Measurements from ENCODE around the gene HSF2.

The HSF2 gene, protein sequence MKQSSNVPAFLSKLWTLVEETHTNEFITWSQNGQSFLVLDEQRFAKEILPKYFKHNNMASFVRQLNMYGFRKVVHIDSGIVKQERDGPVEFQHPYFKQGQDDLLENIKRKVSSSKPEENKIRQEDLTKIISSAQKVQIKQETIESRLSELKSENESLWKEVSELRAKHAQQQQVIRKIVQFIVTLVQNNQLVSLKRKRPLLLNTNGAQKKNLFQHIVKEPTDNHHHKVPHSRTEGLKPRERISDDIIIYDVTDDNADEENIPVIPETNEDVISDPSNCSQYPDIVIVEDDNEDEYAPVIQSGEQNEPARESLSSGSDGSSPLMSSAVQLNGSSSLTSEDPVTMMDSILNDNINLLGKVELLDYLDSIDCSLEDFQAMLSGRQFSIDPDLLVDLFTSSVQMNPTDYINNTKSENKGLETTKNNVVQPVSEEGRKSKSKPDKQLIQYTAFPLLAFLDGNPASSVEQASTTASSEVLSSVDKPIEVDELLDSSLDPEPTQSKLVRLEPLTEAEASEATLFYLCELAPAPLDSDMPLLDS

DNA sequence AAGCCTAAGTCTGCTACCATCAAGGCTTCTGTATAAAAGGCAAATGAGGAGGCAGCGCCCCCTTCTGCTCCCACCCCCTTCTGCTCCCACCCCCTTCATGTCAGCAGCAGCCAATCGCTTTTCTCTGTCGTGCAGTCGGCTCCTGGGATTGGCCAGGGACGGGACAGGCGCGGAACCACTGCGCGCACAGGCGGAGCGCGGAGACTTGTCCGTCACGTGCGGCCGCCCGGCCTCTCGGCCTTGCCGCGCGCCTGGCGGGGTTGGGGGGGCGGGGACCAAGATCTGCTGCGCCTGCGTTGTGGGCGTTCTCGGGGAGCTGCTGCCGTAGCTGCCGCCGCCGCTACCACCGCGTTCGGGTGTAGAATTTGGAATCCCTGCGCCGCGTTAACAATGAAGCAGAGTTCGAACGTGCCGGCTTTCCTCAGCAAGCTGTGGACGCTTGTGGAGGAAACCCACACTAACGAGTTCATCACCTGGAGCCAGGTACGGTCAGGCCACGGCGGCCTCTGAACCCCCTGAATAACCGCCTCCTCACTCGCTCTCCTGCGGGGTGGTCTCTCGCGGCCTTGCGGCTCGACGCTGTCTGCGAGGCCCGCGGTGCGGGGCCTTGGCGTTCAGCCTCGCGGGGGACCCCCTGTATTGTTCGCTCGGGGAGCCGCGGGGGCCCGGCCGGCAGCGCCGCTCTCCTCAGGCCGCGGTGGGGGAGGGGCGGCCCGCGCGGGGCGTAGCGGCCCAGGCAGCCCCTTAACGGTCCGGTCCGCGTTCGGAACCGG, at the start of gene HSF2:
TSS of gene HSF2 (plus strand) at position 305 of the 773 bp plus-strand sequence. CDS start at position 391, 86 bp downstream.
- peak; percentile 57 for DNase-seq

DNA sequence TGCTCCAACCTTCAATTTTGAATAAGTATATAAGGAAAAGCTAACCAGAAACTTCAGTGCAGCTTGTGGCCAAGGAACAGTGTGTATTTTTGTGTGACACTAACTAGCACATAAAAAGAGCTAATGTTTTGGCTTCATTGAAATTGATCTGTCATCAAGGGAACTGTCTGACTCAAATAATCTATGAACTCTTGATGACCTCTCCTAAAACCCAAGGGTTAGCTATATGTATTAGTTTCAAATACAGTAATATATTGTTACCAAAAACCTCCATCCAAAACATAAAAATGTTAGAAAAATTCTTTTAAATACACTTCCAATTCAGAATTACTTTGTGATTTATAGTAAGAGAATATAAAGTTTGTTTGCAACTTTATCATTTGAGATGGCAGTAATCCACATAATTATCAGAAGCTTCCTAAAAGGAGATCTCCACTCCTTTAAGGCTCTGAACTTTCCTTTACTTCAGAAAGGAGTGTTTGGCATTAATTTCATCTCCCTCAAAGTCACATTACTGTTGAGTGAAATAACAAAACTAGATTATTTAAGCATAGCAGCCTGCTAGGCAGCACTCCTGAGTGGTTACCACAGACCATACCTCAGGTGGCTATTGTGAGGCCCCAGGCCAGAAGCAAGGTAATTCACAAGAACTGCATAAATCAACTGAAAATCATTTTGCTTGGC, 46.3 kb upstream of the HSF2 start:
- DNase-seq, result no peak

DNA sequence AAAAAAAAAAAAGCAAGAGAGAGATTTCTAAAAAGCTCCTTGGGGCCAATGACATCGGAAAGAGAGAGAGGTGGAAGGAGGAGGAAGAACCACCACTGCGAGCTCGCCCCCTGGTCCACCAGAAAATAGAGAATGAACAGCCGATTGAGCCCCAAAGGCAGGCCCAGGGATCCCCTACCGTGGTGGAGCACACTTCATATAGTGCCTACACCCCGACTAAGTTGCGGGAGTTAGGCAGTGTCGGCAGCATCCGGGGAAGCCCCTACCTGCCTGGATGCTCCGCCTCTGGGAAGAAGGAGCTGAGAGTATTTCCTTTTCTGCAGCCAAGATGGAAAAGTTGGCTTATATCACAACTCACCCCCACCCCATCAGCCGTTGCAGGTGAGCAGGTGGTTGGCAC, 38.6 kb upstream of the HSF2 start:
- DNase-seq, result no peak

DNA sequence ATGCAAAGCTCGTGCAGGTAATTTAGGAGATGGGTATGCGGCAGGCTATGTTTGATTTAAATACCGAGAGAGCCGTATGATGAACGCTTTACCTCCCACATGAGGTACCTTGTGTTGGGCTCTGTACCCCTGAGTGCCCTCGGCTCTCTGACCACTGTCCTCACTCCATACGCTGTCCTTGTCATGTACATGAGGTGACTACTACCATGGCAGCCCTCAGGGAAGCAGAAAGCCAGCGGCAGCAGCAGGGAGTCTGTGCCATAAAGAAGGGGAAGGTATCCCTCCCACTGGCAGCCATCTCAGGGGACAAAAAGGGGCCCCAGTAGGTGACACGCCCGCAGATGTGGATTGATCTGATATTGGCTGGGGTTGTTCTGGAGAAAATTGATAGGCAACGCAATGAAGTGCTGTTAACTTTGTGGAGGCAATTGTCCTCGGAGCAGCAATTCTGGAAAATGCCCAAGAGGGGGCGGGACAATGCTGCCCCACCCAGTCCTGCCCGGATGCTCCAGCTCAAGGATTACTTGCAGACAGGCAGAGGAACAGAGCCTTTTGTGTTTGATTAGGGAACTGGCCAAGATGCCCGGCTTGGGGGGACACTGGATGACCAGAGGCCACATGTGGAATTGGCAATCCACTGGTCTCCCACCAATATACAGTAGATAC, 38.0 kb upstream of the HSF2 start:
- no peak for DNase-seq

DNA sequence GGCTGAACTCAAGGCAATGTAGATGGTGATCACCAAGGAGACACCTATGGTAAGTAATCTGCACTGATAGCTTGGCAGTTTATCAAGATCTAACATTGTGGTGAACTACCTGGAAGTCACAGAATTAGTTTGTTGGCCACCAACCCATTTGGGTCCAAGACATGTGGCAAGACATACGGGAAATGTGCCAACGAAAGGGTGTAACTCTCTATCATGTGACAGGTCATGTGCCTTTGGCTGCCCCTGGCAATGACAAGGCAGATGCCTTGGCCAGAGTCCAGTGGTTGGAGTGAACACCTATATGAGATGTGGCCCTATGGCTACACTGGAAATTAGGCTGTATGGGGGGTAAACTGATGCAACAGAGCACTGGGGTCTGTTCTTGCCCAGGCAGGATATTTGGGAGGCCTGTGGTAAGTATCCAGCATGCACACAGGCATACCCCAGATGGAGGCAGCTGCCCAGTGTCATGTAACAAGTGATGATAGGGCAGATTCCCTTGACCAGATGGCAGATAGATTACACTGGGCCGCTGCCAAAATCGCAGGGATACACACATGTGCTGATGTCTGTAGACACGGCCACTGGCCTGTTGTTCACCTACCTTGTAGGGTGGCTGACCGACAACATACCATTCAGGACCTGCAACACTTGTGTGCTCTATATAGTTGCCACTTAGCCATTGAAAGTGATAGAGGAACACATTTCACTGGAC, 35.5 kb upstream of the HSF2 start:
- DNase-seq, result no peak

DNA sequence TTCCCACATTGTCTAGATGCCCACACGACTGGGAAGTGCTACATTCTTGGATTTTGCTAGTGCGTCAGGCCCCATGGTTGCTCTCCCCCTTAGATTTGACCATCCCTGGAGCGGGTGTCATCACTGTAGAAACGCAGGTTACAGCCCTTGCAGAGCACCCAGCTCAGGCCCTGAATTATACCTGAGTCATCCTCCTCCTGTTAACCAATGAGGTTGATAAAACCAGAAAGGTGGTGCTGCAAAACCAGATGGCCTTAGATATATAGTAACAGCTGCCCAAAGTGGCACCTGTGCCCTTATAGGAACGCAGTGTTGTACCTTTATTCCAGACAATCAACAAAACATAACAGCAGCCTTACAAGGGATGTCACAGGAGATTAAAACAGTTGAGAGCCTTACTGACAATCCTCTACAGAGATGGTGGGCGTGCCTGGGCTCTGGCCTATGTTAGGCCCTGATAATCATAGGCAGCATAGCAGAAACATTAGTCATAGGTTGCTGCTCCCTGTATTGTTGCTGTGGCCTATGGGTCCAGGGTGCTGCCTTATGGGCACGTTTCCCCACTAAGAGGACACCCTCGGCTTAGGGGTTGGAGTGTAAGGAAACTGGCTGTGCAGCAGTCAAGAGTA, 33.6 kb upstream of the HSF2 start:
- no peak for DNase-seq

DNA sequence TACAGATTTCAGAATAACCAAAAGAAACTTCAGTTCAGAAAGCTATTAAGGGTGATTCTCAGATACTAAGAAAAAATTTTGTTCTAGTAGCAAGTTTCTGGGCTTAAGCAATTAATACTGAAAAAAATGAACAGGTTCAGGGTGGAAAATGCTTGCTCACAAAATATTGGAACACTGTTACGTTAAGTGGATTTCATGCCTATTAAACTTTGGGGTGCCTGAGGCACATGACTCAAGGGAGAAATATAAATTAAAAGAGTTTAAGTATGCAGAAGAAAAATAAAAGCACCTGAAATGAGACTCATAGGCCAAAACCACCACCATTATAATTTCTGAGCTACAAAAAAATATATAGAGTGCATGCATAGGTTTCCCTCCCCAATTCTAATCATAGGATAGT, 32.3 kb upstream of the HSF2 start:
- no peak for DNase-seq

DNA sequence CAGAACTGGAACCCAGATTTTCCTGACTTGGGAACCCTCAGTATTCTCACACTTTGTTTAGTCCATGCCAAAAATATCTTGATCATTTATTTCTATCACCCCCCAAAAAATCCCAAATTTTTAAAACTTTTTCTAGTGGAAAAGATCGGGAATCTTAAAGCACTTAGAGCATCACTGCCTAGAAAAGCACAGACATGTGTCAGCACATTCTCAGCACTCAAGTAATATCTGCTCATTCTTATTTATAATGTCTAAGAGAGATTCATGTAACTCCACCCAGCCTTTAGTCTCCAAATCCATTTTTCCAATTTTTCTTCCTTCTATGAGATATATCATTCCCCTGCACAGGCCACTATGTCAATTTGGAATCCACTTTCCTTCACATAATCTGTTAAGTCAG, 29.9 kb upstream of the HSF2 start:
- no peak for DNase-seq

DNA sequence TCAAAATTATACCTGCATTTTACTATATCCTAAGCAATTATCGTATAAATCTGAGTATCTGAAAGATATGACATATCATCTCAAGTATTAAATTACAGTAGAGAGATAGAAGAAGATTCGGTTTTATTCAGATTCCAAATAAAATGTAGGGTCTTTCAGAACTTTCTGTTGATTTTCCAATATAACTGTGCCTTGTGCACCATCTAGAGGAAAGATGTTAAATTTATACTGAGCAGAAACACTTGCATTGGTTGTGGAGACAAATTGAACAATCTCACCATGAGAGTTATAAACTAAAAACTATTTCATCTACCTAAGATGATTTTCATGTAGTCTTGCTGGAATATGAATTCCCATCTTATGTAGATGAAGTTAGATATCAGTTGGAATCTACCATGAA, 26.8 kb upstream of the HSF2 start:
- no peak for DNase-seq

DNA sequence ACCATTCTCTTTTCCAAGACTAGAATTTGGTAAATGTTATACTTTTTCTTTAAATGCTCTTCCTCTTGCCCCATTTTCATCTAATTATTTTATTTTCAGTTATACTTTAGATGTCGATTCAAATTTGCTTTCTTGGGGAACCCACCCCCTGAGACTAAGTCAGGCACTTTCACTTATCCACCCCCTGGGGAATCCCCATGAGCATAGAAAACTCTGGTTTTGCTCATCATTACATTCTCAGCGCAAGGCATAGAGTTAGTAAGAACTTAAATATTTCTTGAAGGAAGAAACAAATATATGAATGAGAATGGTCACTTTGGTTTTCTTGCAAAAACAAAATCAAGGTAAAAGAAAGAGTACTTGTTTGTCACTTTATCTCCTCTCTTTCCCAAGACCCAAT, 25.1 kb upstream of the HSF2 start:
- no peak for DNase-seq

DNA sequence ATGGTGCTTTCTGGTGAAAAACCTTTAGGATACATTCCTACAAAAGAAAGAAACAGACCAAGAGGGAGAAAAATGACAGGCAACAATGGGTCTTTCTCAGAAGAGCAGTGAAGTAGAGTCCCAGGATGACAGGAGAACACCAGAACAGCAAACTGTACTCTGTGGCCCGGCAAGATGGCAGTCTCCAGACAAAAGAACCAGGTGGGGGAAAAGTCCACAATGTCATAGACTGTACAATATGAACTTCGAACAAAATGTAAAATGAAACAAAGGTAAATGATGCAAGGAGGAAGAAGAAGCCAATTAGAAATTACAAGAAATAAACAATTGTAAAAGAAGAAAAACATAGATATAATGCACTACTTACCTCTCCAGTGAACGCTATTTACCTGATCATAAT, 23.2 kb upstream of the HSF2 start:
- DNase-seq, result no peak

DNA sequence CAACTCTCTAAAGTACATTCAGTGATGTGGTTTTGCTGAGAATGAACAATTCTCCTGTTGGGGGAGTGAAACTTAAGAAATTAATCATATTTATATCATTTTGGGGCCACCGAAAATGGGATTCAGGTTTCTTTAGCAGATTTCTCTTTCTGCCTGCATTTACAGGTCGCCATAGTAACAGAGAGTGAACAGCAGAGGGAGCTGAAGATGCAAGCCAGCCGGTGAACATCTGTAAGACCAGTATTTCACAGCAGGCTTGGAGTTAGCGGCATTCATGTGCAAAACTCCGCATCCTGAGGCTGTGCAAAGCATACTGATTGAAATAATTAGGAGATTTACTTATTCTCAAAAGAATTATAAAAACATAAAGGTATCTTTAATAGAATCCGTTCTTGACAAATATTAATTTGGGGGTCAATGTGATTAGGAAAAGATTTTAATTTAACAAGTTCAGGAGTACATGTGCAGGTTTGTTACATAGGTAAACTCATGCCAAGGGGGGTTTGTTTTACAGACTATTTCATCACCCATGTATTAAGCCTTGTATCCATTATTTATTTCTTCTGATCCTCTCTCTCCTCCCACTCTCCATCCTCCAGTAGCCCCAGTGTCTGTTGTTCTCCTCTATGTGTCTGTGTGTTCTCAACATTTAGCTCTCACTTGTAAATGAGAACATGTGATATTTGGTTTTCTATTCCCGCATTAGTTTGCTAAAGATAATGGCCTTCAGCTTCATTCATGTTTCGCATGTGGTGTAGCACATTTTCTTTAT, 17.8 kb upstream of the HSF2 start:
- DNase-seq, result no peak

DNA sequence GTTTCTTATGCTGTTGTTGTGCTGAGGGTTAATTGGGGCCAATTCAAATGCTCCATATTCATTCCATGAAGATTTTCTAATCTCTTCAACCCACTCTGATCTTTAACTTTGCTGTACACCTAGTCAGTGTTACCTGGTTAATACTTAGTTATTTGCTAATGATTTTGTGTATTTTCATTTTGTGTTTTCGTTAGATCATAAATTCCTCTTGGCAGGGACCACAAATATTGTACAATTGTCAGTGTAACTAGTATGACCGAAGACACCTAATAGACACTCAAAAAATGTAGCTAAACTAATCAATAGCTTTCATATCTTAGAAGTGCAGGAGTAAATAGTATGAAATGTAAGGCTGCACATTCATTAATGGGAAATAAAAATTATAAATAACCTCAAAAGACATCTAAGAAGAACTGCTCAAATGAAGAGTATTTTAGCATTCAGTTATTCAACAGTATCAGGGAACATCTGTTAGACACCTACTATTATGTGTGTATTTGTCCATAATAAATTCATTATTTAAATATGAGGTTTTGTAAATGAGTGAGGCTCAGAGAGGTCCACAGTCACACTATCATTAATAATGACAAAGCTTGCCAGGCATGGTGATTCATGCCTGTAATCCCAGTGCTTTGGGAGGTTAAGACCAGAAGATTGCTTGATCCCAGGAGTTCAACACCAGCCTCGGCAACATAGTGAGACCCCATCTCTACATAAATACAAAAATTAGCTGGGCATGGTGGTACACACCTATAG, 13.4 kb upstream of the HSF2 start:
- DNase-seq, result no peak

DNA sequence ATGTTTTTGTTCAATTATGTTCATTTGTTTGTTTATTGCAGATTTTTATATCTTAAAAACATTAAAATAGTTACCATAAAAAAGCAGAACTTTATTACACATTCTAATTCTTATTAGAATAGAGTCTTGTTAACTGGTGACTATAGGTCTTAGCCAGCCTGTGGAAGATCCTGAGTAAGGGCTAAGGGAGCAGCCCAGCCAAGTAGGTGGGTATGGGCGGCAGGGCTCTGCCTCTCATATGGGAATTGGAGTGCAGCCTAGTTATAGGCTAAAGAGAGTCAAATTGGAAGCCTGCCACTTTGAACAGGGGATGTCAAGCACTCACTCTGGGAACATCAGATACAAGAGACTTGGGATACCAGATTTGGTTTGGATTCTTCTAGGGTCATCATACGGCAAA, 10.5 kb upstream of the HSF2 start:
- no peak for DNase-seq

DNA sequence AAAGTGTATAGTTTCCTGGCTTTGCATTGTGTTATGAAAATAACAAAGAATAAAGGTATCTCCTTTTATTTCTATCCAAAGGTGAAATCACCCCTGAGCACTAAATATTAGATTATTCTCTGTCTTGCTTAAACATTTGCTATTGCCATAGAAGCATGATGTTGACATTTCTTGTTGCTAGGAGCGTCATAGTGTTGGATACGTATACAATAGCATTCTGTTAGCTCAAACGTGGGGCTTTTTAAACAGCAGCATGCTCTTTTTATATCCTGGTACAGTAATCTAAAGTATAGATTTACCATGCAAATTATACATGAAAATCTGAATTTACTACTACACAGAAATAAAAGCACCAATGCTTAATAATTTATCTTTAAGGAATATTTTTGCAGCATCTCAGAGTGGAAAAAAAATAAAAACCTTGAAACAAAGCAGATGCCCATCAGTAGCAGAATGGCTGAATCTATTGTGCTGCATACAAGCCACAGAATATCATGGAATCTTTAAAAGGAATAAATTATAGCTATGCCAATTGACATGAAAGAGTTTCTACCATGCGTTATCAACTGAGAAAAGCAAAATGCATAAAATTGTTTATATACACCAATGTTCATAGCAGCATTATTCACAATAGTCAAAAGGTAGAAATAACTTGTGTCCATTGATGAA, 9.6 kb upstream of the HSF2 start:
- DNase-seq, result no peak

DNA sequence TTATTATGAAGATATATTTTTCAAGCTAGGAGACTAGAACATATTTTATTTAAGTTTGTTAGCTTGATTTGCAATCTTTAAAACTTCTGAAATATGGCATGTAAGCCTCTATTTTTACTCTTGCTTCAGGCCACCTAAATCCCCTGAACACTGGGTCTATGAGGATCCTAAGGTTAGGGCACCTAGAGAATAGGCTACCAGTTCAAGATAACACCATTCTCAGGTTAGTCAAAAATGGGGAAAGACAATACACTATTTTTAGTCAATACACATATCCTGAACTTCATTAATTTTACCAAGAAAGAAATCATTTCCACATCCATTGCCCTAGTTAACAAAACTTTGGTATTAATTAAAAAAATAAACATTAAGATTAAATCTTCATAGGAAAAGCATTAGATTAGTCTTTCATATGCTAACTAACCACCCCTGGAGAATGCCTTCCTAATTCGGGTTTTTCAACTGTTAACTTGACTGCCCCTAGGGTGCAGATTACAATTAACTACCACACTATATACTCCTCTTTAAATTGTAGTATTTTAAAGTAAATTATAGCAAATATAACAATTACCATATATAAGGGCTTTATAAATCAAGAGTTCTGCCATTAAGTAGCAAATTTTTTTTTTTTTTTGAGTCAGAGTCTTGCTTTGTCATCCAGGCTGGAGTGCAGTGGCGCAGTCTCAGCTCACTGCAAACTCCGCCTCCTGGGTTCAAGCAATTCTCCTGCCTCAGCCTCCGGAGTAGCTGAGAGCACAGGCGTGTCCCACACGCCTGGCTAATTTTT, 6.7 kb upstream of the HSF2 start:
- DNase-seq, result no peak

DNA sequence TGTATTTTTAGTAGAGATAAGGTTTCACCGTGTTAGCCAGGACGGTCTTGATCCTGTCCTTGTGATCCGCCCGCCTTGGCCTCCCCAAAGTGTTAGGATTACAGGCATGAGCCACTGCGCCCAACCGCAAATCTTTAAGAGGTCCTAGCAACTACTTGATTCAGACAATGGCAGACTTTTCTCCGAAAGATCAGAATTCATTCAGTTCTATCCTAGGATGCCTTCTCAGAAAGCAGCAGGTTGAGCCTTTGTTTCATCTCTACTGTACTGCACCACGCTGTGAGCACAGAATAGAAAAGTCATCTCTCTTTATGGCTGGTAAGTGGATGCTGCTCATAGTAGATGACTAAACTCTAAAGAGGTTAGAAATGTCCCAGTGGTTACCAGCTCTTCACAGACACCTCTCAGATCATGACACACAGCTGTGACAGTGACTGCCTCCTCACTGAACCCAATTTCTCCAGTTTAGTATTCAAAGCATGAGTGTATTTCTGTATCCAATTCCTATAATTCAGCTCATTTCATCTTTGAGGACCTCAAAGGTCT, 6.0 kb upstream of the HSF2 start:
- DNase-seq, result no peak

DNA sequence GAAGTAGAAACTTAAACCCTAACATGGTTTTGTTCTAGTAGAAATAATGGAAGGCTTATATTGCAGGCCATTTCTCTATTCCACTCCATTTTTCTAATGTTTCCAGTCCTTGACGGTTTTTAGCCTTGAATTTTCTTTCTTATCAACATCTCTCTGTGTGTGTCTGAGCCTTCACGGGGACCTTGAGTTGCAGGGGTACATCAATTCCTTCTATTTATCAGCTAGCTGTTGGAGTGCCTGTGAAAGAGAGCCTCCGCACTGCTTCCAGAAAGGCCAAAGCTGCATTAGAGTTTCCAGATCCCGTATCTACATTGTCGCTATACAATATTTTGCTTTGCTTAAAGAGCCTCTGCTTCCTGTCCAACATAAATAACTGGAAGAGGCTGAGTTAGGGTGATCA, 5.4 kb upstream of the HSF2 start:
- no peak for DNase-seq

DNA sequence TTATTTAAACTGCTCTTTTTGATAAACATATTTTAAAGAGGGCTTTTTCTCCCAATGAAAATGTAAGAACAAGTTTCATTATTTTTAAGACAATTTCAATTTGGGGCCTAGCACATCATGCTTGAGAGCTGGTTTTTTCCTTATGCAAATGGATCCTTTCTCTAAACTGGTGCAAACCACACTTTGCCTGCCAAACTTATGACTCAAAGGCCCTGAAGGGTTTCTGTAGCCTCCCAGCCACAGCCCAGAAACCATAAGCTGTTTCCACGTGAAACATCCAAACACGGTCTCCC, 451 bp upstream of the HSF2 start:
- DNase-seq, result no peak

Data from cortex of kidney (tissue), 1 donor.